HCT116 (cell line): ENCODE results near the gene ADAMTS14. TPM values are rescaled to one million over a fixed set of nuclear protein-coding genes. Genes with fewer than 3 reads are reported as not detected.

Experiments
- ATAC-seq: fragments of 200-7000 bp; cut with Tn5 transposase; 2 replicates; pipeline ENCODE4 v1.9.1; 2020; ENCODE audit warnings: mild to moderate bottlenecking, moderate library complexity
- BruUV-seq: library from RNA; stranded (reverse); fragments of 400-500 nt; replicated peaks from 2 replicates; lab custom pipeline; 2021; lab: Mats Ljungman, UMichigan
- CTCF ChIA-PET: fragments of 300-600 bp; sonication (Branson Sonifier 250); formaldehyde crosslinking; loops from one replicate; lab custom pipeline; 2021; ENCODE audit warnings: antibody characterized with exemption; lab: Charles Lee
- POLR2A ChIA-PET: fragments of 300-600, 350-600 bp; sonication (Branson Sonifier 250); formaldehyde crosslinking; loops from one replicate; lab custom pipeline; 2021; ENCODE audit warnings: antibody characterized with exemption; lab: Charles Lee
- RAD21 ChIA-PET, 2 experiments: fragments of 300-600 bp; sonication (Branson Sonifier 250); formaldehyde crosslinking; loops; one replicate each; lab custom pipeline; 2023; ENCODE audit warnings: low total read pairs in 2 of 2; ENCODE audit not compliant: uncharacterized antibody in 2 of 2, unreplicated experiment in 2 of 2, low non-redundant PET in 1 of 2; lab: Charles Lee
- DNase-seq: peaks from one replicate; pipeline ENCODE4 v3.0.0-alpha.2; 2010; ENCODE audit warnings: low read depth, low spot score
- H2AFZ ChIP-seq: fragments of 200-600 bp; shearing (Covaris generic), sonication (generic); 2 replicates; pipeline ENCODE4 v1.6.1; 2017; ENCODE audit warnings: low read depth, mixed run types, mixed read lengths, antibody characterized with exemption, low read length; ENCODE audit not compliant: poor library complexity, severe bottlenecking
- H3K27ac ChIP-seq: 2 replicates; pipeline ENCODE4 v1.5.1; 2012; ENCODE audit warnings: low read depth, low read length
- H3K27me3 ChIP-seq: fragments of 200-600 bp; sonication (generic); 2 replicates; pipeline ENCODE4 v1.6.1; 2016; ENCODE audit warnings: mixed run types, low read length, mixed read lengths; ENCODE audit not compliant: insufficient read depth
- H3K36me3 ChIP-seq, 2 experiments: fragments of 200-500 bp in 1 of 2; fragments of 200-600 bp in 1 of 2; sonication (Bioruptor generic) in 1 of 2; sonication (generic) in 1 of 2; 2 replicates each; pipeline versions ENCODE4 v1.5.1 to v1.6.1; 2014 to 2016; ENCODE audit warnings: low read length in 2 of 2, inconsistent platforms in 1 of 2, mixed read lengths in 1 of 2, mixed run types in 1 of 2; ENCODE audit not compliant: insufficient read depth in 2 of 2, control insufficient read depth in 1 of 2
- H3K4me1 ChIP-seq, 2 experiments: fragments of 200-600 bp in 1 of 2; sonication (generic) in 1 of 2; 2 replicates each; pipeline versions ENCODE4 v1.5.1 to v1.6.1; 2012 to 2017; ENCODE audit warnings: low read length in 2 of 2, inconsistent platforms in 1 of 2, mild to moderate bottlenecking in 1 of 2, mixed read lengths in 1 of 2, mixed run types in 1 of 2, moderate library complexity in 1 of 2; ENCODE audit not compliant: insufficient read depth in 2 of 2, control insufficient read depth in 1 of 2
- H3K4me2 ChIP-seq: fragments of 200-600 bp; sonication (generic); 2 replicates; pipeline ENCODE4 v1.6.1; 2017; ENCODE audit warnings: mixed run types, low read length, mixed read lengths
- H3K4me3 ChIP-seq, 2 experiments: fragments of 200-600 bp in 1 of 2; sonication (generic) in 1 of 2; replicated peaks in 1 of 2; 2 replicates each; pipeline ENCODE4 v1.5.1; 2011 to 2016; ENCODE audit warnings: low read length in 2 of 2, control low read depth in 1 of 2, low read depth in 1 of 2, mild to moderate bottlenecking in 1 of 2, mixed read lengths in 1 of 2, mixed run types in 1 of 2
- H3K79me2 ChIP-seq: fragments of 200-600 bp; sonication (generic); 2 replicates; pipeline ENCODE4 v1.6.1; 2017; ENCODE audit warnings: mild to moderate bottlenecking, mixed run types, low read length, moderate library complexity, mixed read lengths; ENCODE audit not compliant: insufficient read depth
- H3K9ac ChIP-seq: fragments of 200-600 bp; sonication (generic); 2 replicates; pipeline ENCODE4 v1.6.1; 2016; ENCODE audit warnings: low read length, mixed read lengths
- H3K9me2 ChIP-seq: fragments of 200-600 bp; sonication (generic), shearing (Covaris generic); 2 replicates; pipeline ENCODE4 v1.6.1; 2017; ENCODE audit warnings: mixed run types, mild to moderate bottlenecking, moderate library complexity; ENCODE audit not compliant: insufficient read depth
- H3K9me3 ChIP-seq, 2 experiments: fragments of 200-500 bp in 1 of 2; fragments of 200-600 bp in 1 of 2; sonication (Bioruptor generic) in 1 of 2; sonication (generic) in 1 of 2; 2 replicates each; pipeline ENCODE4 v1.6.1; 2014 to 2017; ENCODE audit warnings: low read length in 2 of 2, mixed read lengths in 2 of 2, inconsistent platforms in 1 of 2, low read depth in 1 of 2, mild to moderate bottlenecking in 1 of 2, mixed run types in 1 of 2, moderate library complexity in 1 of 2; ENCODE audit not compliant: control insufficient read depth in 1 of 2, insufficient read depth in 1 of 2
- H4K20me1 ChIP-seq: fragments of 200-600 bp; sonication (generic), shearing (Covaris generic); 2 replicates; pipeline ENCODE4 v1.6.1; 2017; ENCODE audit warnings: mixed run types, mild to moderate bottlenecking, moderate library complexity; ENCODE audit not compliant: insufficient read depth
- ELF1 ChIP-seq: IDR thresholded peaks from 2 replicates; pipeline ENCODE4 v1.6.1; 2012; ENCODE audit warnings: low read depth, borderline replicate concordance
- EZH2 ChIP-seq: fragments of 200-600 bp; sonication (generic); IDR thresholded peaks from 2 replicates; pipeline ENCODE4 v1.6.1; 2017; ENCODE audit warnings: antibody characterized with exemption, mixed run types
- MAX ChIP-seq: IDR thresholded peaks from 2 replicates; pipeline ENCODE4 v1.6.1; 2012
- SIN3A ChIP-seq: IDR thresholded peaks from 2 replicates; pipeline ENCODE4 v1.6.1; 2012; ENCODE audit warnings: low read depth
- SP1 ChIP-seq: IDR thresholded peaks from 2 replicates; pipeline ENCODE4 v1.6.1; 2012; ENCODE audit warnings: low read depth
- YY1 ChIP-seq: IDR thresholded peaks from 2 replicates; pipeline ENCODE4 v1.6.1; 2011; ENCODE audit warnings: low read length, low read depth, moderate library complexity, mild to moderate bottlenecking; ENCODE audit not compliant: insufficient replicate concordance; ENCODE audit errors: extremely low read depth
- intact Hi-C: fragments of 100-400 bp; cut with micrococcal nuclease; formaldehyde crosslinking; loops from 2 replicates; pipeline ENCODE4 v1.10.0; 2022
- total RNA-seq: library from RNA; stranded (reverse); gene quantifications from one replicate; pipeline ENCODE4 v1.2.1, GENCODE V29; 2021; ENCODE audit not compliant: unreplicated experiment
- TF ChIP-seq, protein P1 (sequence below), 3 experiments: fragments of 200-600 bp in 1 of 3; sonication (generic) in 1 of 3; IDR thresholded peaks in 2 of 3; conservative IDR thresholded peaks in 1 of 3; 2 replicates each; pipeline ENCODE4 v1.5.1; 2012 to 2017; ENCODE audit warnings: low read depth in 2 of 3, low read length in 2 of 3, antibody characterized with exemption in 1 of 3, borderline replicate concordance in 1 of 3, control low read depth in 1 of 3, mild to moderate bottlenecking in 1 of 3, mixed read lengths in 1 of 3, mixed run types in 1 of 3, moderate library complexity in 1 of 3; ENCODE audit not compliant: insufficient read depth in 1 of 3
- TF ChIP-seq, protein P2 (sequence below): IDR thresholded peaks from 2 replicates; pipeline ENCODE4 v1.6.1; 2012; ENCODE audit warnings: low read depth

Gene ADAMTS14
- total RNA-seq, 1 experiment from 2014 or later = 13.2 TPM

DNA sequence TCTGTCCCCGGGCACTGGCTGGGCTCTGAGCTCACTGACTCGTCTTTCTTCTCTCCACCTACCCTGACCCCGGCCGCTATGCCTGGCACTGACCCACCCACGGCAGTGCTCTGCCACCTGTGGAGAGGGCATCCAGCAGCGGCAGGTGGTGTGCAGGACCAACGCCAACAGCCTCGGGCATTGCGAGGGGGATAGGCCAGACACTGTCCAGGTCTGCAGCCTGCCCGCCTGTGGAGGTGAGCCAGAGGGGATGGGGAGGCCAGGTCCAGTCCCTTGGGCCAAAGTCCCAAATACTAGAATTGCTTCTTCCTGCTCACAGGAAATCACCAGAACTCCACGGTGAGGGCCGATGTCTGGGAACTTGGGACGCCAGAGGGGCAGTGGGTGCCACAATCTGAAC is 85.5 kb downstream of the ADAMTS14 start:
- no peak for ATAC-seq

GRCh38 chr10:70758757-70759514 is 86.6 kb downstream of the ADAMTS14 start:
- Histone ChIP-seq H3K36me3 (no peaks in the 10 kb centered on the region), H3K9me3 (no peaks in the 10 kb centered on the region), H3K4me1 (peaks cover 23 to 53% of the 10 kb centered on the region in 2 experiments), H3K9ac (no peak overlapping the region), H2AFZ (peak overlapping the region; percentile 50), H3K9me2 (no peaks in the 10 kb centered on the region), H3K4me3 (no peak overlapping the region), H3K4me2 (no peak overlapping the region; the same call in 1 of the 2 replicates), H3K27me3 (no peaks in the 10 kb centered on the region), H3K79me2 (no peaks in the 10 kb centered on the region), H3K27ac (no peak overlapping the region), H4K20me1 (no peaks in the 10 kb centered on the region)
- ChIA-PET CTCF (interaction anchor here (0.7 to 1.2 kb wide), 3 partner anchors 200 to 297 kb away, joined by 3 to 4 read pairs (median 3); no protein-coding TSS in a partner anchor), RAD21 (interaction anchor here in 1 of 2 experiments (1.0 kb wide), 1 partner anchor 209 kb away, joined by 3 read pairs; no protein-coding TSS in a partner anchor), POLR2A (no interaction called here)
- BruUV-seq = no TSS peak
- DNase-seq (peak; percentile 60), ATAC-seq (peak; percentile 84)
- intact Hi-C loops = loop anchor here (1.0 to 5.0 kb wide), 5 partner anchors 140 to 297 kb away; no protein-coding TSS in a partner anchor
- TF ChIP-seq, protein P1, sequence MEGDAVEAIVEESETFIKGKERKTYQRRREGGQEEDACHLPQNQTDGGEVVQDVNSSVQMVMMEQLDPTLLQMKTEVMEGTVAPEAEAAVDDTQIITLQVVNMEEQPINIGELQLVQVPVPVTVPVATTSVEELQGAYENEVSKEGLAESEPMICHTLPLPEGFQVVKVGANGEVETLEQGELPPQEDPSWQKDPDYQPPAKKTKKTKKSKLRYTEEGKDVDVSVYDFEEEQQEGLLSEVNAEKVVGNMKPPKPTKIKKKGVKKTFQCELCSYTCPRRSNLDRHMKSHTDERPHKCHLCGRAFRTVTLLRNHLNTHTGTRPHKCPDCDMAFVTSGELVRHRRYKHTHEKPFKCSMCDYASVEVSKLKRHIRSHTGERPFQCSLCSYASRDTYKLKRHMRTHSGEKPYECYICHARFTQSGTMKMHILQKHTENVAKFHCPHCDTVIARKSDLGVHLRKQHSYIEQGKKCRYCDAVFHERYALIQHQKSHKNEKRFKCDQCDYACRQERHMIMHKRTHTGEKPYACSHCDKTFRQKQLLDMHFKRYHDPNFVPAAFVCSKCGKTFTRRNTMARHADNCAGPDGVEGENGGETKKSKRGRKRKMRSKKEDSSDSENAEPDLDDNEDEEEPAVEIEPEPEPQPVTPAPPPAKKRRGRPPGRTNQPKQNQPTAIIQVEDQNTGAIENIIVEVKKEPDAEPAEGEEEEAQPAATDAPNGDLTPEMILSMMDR (IDR thresholded peaks at IDR 0.05 in 2 of 3, conservative IDR thresholded peaks at IDR 0.05 in 1 of 3; ENCODE audit: borderline replicate concordance in 1 of 3, insufficient read depth in 1 of 3, low read depth in 2 of 3, low read length in 2 of 3) = peak; percentile 72 to 85 (median 76)
- no peak for TF ChIP-seq EZH2
- no peak for TF ChIP-seq SP1
- no peak for TF ChIP-seq MAX
- no peak for TF ChIP-seq YY1
- TF ChIP-seq SIN3A = no peak
- TF ChIP-seq, protein P2, sequence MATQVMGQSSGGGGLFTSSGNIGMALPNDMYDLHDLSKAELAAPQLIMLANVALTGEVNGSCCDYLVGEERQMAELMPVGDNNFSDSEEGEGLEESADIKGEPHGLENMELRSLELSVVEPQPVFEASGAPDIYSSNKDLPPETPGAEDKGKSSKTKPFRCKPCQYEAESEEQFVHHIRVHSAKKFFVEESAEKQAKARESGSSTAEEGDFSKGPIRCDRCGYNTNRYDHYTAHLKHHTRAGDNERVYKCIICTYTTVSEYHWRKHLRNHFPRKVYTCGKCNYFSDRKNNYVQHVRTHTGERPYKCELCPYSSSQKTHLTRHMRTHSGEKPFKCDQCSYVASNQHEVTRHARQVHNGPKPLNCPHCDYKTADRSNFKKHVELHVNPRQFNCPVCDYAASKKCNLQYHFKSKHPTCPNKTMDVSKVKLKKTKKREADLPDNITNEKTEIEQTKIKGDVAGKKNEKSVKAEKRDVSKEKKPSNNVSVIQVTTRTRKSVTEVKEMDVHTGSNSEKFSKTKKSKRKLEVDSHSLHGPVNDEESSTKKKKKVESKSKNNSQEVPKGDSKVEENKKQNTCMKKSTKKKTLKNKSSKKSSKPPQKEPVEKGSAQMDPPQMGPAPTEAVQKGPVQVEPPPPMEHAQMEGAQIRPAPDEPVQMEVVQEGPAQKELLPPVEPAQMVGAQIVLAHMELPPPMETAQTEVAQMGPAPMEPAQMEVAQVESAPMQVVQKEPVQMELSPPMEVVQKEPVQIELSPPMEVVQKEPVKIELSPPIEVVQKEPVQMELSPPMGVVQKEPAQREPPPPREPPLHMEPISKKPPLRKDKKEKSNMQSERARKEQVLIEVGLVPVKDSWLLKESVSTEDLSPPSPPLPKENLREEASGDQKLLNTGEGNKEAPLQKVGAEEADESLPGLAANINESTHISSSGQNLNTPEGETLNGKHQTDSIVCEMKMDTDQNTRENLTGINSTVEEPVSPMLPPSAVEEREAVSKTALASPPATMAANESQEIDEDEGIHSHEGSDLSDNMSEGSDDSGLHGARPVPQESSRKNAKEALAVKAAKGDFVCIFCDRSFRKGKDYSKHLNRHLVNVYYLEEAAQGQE = no peak

More for the DNA sequence above, 85.5 kb downstream of the ADAMTS14 start:
- no peak for DNase-seq
- H3K9ac ChIP-seq = no peak overlapping the region
- H3K4me3 ChIP-seq = no peak overlapping the region
- RAD21 ChIA-PET = interaction anchor here in 1 of 2 experiments (1.0 kb wide), 1 partner anchor 208 kb away, joined by 3 read pairs; no protein-coding TSS in a partner anchor
- H3K79me2 ChIP-seq = no peaks in the 10 kb centered on the region
- TF ChIP-seq ELF1 (no peak), SP1 (no peak)
- H3K27ac ChIP-seq = no peak overlapping the region
- H3K9me2 ChIP-seq = no peaks in the 10 kb centered on the region
- H4K20me1 ChIP-seq = no peaks in the 10 kb centered on the region
- no peak overlapping the region for H2AFZ ChIP-seq
- no peaks in the 10 kb centered on the region for H3K27me3 ChIP-seq
- CTCF ChIA-PET = interaction anchor here (1.4 kb wide), 2 partner anchors 199 to 297 kb away, joined by 4 to 7 read pairs; no protein-coding TSS in a partner anchor
- intact Hi-C loops = loop anchor here (2.0 to 5.0 kb wide), 2 partner anchors 207 to 296 kb away; no protein-coding TSS in a partner anchor
- no TSS peak for BruUV-seq
- peaks cover 23 to 61% of the 10 kb centered on the region in 2 experiments for H3K4me1 ChIP-seq
- no peaks in the 10 kb centered on the region for H3K36me3 ChIP-seq
- no peak overlapping the region for H3K4me2 ChIP-seq
- POLR2A ChIA-PET = no interaction called here
- H3K9me3 ChIP-seq = no peaks in the 10 kb centered on the region
